Hepatocyte (in vitro differentiated cells): ENCODE results near the gene SH3BGRL.

Source experiments
- EZH2phosphoT487 ChIP-seq: fragments of 200-600 bp; sonication (generic); IDR thresholded peaks from one replicate; pipeline ENCODE4 v1.6.1; 2018; ENCODE audit warnings: antibody characterized with exemption, mild to moderate bottlenecking, low read depth, moderate library complexity; ENCODE audit not compliant: unreplicated experiment, severe bottlenecking
- TF ChIP-seq, protein P1 (sequence below): fragments of 200-600 bp; sonication (generic); IDR thresholded peaks from 2 replicates; pipeline ENCODE4 v1.5.1; 2016; ENCODE audit warnings: antibody characterized with exemption, mild to moderate bottlenecking; ENCODE audit not compliant: poor library complexity

DNA sequence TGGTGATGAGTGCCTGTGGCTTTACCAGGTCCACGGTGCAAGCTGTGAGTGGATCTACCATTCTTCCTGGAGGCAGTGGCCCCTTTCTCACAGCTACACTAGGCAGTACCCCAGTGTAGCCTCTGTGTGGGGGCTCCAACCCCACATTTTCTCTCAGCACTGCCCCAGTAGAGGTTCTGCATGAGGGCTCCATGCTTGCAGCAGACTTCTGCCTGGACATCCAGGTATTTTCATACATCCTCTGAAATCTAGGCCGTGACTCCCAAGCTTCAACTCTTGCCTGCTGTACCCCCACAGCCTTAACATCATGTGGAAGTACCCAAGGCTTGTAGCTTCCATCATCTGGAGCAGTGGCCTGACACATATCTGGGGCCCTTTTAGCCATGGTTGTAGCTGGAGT lies 90.1 kb downstream of the SH3BGRL start:
- no peak for TF ChIP-seq EZH2phosphoT487
- TF ChIP-seq, protein P1, sequence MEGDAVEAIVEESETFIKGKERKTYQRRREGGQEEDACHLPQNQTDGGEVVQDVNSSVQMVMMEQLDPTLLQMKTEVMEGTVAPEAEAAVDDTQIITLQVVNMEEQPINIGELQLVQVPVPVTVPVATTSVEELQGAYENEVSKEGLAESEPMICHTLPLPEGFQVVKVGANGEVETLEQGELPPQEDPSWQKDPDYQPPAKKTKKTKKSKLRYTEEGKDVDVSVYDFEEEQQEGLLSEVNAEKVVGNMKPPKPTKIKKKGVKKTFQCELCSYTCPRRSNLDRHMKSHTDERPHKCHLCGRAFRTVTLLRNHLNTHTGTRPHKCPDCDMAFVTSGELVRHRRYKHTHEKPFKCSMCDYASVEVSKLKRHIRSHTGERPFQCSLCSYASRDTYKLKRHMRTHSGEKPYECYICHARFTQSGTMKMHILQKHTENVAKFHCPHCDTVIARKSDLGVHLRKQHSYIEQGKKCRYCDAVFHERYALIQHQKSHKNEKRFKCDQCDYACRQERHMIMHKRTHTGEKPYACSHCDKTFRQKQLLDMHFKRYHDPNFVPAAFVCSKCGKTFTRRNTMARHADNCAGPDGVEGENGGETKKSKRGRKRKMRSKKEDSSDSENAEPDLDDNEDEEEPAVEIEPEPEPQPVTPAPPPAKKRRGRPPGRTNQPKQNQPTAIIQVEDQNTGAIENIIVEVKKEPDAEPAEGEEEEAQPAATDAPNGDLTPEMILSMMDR = no peak
